Kidney epithelial cell (primary cell): ENCODE data around the gene RAC2. TPM values are rescaled to one million over a fixed set of nuclear protein-coding genes. Genes with fewer than 3 reads are reported as not detected.

Source experiments
- DNase-seq: peaks from one replicate; pipeline ENCODE4 v3.0.0-alpha.2; 2010; ENCODE audit warnings: low read depth
- H3K27me3 ChIP-seq: 2 replicates; pipeline ENCODE4 v1.6.0; 2011; ENCODE audit warnings: low read length; ENCODE audit not compliant: control insufficient read depth, insufficient read depth
- H3K36me3 ChIP-seq: 2 replicates; pipeline ENCODE4 v1.5.1; 2011; ENCODE audit warnings: low read length; ENCODE audit not compliant: control insufficient read depth, insufficient read depth
- H3K4me3 ChIP-seq: 2 replicates; pipeline ENCODE4 v1.5.1; 2011; ENCODE audit warnings: low read depth, mild to moderate bottlenecking, control low read depth, low read length
- total RNA-seq: library from RNA; depleted of rRNA; stranded (reverse); fragments of >200 nt; gene quantifications from 2 replicates; pipeline ENCODE4 v1.2.3, GENCODE V29; 2015
- TF ChIP-seq, protein P1 (sequence below): IDR thresholded peaks from 2 replicates; pipeline ENCODE4 v1.5.1; 2011; ENCODE audit warnings: mild to moderate bottlenecking, moderate library complexity, low read length, control low read depth, inconsistent platforms; ENCODE audit not compliant: insufficient read depth, poor library complexity, severe bottlenecking

Gene RAC2
- total RNA-seq, 1 donor from 2014 or later, result 24.0 TPM

DNA sequence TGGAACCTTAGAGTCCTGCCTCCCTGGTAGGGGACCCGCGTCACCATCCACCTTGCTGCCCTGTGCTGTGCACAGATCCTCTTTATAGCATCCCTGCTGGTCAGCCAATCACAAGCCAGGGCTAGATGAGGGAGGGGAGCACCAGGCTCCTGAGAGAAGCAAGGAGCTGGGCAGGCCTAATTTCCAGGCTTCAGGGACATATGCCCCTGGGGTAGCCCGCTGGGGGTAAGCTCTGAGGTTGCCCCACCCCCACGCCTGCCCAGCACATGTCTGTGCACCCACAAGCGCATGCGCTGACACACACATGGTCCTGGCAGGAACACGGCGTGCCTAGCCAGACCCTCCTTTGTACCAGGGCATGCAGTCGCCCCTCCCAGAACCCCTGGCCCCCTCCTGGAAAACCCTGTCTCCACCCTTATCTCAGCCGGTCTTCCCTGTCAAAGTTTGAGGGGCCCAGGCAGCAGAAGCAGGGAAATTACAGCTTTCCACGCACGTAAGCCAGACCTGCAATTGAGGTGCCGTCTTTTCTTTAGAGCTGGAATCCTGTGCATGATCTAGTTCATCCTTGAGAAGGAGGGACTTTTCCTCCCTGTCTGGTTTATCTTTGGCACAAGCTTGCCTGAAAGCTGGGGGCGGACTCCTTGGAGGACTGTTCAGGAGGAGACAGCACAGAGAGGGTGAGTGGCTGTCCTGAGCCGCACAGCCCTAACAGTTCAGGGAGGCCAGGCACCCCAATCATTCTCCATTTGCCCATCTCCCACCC is 33.8 kb downstream of the RAC2 start:
- TF ChIP-seq, protein P1, sequence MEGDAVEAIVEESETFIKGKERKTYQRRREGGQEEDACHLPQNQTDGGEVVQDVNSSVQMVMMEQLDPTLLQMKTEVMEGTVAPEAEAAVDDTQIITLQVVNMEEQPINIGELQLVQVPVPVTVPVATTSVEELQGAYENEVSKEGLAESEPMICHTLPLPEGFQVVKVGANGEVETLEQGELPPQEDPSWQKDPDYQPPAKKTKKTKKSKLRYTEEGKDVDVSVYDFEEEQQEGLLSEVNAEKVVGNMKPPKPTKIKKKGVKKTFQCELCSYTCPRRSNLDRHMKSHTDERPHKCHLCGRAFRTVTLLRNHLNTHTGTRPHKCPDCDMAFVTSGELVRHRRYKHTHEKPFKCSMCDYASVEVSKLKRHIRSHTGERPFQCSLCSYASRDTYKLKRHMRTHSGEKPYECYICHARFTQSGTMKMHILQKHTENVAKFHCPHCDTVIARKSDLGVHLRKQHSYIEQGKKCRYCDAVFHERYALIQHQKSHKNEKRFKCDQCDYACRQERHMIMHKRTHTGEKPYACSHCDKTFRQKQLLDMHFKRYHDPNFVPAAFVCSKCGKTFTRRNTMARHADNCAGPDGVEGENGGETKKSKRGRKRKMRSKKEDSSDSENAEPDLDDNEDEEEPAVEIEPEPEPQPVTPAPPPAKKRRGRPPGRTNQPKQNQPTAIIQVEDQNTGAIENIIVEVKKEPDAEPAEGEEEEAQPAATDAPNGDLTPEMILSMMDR, result no peak
- Histone ChIP-seq H3K4me3 (no peak overlapping the region), H3K27me3 (peaks cover 29% of the 10 kb centered on the region), H3K36me3 (no peaks in the 10 kb centered on the region)
- DNase-seq, result no peak

DNA sequence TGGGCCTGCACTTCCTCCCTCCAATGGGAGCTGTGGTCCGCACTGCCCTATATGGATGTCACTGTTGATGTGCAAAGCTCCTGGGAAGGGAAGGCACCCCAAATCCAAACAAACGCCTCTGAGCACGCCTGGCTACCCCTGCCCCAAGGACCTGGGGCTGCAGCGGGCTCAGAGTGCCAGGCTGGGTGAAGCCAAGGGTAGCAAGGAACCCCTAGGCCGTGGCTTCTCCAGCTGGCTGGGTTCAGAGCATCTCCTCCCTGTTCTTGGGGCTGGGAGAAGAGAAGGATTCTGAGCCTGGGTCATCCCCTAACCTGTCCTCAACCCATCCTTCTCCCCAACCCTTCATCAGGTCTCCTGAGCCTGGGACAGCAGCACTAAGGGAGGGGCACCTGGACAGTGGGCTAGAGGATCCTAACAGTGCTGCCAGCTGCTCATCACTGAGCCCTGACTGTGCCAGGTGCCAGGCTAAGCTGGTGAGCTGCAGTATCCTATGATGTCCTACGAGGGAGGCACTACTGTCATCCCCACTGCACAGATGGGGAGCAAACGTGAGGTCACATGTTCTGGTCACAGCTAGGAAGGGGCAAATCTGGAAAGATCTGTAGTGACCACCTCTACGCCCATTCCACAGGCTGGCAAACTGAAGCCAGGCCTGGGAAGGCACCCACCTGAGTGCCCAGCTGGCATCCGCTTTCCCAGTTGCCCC is 34.8 kb downstream of the RAC2 start:
- Histone ChIP-seq H3K4me3 (no peak overlapping the region), H3K36me3 (no peaks in the 10 kb centered on the region), H3K27me3 (peaks cover 29% of the 10 kb centered on the region)
- DNase-seq, result no peak
- TF ChIP-seq, protein P1, result no peak

DNA sequence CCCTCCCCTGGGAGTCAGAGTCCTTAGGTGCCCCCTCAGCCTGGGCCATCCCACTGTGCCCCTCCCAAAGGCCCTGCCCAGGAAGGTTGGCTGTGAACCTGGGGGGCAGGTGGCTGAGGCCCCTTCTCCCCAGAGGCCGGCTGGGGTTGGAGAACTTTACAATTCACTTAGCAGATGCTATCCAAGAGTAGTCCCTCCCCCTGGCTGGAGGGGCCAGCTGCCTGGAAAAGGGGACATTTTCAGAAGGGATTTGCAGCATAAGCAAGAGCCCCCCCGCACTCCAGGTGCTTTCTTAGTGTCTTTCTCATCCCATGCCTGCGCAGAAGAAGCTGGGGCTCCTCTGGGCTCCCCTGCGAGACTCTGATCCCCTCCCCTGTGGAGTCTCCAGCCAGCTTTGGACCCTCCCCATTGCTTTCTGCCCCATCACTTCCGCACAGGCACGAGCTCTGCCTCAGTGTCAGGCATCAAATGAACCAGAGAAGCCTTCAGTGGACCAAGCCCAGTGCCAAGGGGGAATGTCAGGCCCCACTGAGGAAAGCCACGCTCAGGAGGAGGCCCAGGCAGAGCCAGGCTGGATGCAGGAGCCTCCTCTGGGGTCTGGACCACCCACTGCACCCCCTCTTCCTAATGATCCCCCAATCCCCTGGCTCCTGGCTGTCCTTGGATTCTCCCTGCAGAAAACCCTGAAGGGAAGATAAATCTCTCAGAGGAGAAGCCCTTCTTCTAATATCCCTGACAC is 35.5 kb downstream of the RAC2 start:
- no peak for DNase-seq
- no peak overlapping the region for H3K4me3 ChIP-seq
- H3K27me3 ChIP-seq, result peaks cover 24% of the 10 kb centered on the region
- TF ChIP-seq, protein P1, result no peak
- no peaks in the 10 kb centered on the region for H3K36me3 ChIP-seq

DNA sequence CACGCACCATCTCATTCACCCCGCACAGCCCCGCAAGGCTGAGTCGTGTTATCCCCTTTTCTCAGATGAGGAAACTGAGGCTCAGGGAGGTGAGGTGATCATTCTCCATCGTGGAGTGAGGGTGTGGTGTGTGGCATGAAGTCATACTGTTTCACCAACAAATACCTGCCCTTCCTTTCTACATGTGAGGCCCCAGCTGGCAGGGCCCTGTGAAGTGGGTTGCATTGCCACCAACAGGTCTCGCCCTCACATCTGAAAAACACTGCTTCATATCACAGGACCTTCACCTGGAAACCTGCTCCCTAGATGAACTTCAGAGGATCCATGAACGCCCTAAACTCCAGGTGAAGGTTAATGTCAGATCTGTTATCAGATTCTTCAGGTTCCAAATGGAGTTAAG is 36.1 kb downstream of the RAC2 start:
- TF ChIP-seq, protein P1, result no peak
- no peak for DNase-seq
- H3K27me3 ChIP-seq, result peaks cover 23% of the 10 kb centered on the region
- H3K36me3 ChIP-seq, result no peaks in the 10 kb centered on the region
- no peak overlapping the region for H3K4me3 ChIP-seq

DNA sequence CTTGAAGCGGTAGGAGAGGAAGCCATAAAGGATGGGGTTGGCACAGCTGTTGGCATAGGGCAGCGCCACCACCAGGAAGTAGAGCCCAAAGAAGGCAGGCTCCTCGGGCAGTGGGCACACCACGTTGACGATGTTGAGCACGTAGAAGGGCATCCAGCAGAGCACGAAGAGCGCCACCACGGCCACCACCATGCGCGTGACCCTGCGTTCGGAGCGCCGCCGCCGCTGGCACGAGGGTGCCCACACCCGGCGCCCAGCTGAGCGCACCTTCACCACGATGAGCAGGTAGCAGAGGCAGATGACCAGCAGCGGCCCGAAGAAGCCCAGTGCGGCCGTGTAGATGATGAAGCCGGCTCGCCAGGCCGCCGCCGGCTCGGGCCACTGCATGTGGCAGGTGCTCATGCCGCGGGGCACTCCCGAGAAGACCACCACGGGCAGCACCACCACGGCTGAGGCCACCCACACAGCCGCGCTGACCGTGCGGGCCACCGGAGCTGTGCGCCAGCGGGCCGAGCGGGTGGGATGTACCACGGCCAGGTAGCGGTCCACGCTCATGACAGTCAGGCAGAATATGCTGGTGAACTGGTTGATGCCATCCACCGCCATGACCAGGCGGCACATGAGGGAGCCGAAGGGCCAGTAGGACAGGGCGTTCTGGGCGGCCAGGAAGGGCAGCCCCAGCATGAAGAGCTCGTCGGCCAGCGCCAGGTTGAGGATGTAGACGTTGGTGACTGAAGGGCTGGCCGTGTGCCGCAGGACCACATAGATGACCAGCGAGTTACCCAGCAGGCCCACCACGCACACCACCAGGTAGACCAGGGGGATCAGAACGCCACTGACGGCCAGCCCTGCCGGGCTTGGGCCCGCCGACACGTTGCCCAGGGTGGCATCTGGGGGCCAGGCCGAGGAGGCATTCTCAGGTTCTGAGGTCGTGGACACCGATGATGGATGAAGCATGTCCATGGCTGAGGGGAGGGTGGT is 36.9 kb downstream of the RAC2 start:
- peaks cover 17% of the 10 kb centered on the region for H3K27me3 ChIP-seq
- H3K36me3 ChIP-seq, result no peaks in the 10 kb centered on the region
- no peak overlapping the region for H3K4me3 ChIP-seq
- DNase-seq, result no peak
- TF ChIP-seq, protein P1, result no peak
